Measurements from ENCODE around the gene DISP2. TPM values are rescaled to one million over a fixed set of nuclear protein-coding genes. Genes with fewer than 3 reads are reported as not detected.

Gene DISP2, protein sequence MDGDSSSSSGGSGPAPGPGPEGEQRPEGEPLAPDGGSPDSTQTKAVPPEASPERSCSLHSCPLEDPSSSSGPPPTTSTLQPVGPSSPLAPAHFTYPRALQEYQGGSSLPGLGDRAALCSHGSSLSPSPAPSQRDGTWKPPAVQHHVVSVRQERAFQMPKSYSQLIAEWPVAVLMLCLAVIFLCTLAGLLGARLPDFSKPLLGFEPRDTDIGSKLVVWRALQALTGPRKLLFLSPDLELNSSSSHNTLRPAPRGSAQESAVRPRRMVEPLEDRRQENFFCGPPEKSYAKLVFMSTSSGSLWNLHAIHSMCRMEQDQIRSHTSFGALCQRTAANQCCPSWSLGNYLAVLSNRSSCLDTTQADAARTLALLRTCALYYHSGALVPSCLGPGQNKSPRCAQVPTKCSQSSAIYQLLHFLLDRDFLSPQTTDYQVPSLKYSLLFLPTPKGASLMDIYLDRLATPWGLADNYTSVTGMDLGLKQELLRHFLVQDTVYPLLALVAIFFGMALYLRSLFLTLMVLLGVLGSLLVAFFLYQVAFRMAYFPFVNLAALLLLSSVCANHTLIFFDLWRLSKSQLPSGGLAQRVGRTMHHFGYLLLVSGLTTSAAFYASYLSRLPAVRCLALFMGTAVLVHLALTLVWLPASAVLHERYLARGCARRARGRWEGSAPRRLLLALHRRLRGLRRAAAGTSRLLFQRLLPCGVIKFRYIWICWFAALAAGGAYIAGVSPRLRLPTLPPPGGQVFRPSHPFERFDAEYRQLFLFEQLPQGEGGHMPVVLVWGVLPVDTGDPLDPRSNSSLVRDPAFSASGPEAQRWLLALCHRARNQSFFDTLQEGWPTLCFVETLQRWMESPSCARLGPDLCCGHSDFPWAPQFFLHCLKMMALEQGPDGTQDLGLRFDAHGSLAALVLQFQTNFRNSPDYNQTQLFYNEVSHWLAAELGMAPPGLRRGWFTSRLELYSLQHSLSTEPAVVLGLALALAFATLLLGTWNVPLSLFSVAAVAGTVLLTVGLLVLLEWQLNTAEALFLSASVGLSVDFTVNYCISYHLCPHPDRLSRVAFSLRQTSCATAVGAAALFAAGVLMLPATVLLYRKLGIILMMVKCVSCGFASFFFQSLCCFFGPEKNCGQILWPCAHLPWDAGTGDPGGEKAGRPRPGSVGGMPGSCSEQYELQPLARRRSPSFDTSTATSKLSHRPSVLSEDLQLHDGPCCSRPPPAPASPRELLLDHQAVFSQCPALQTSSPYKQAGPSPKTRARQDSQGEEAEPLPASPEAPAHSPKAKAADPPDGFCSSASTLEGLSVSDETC (N-terminal part only)
- total RNA-seq (under 1 TPM; 0.49 to 0.60 TPM), polyA plus RNA-seq (under 1 TPM; 0.08 to 0.13 TPM)
- long read RNA-seq, donor 1 = 0 reads
- long read RNA-seq, donor 2 = 0 reads

DNA sequence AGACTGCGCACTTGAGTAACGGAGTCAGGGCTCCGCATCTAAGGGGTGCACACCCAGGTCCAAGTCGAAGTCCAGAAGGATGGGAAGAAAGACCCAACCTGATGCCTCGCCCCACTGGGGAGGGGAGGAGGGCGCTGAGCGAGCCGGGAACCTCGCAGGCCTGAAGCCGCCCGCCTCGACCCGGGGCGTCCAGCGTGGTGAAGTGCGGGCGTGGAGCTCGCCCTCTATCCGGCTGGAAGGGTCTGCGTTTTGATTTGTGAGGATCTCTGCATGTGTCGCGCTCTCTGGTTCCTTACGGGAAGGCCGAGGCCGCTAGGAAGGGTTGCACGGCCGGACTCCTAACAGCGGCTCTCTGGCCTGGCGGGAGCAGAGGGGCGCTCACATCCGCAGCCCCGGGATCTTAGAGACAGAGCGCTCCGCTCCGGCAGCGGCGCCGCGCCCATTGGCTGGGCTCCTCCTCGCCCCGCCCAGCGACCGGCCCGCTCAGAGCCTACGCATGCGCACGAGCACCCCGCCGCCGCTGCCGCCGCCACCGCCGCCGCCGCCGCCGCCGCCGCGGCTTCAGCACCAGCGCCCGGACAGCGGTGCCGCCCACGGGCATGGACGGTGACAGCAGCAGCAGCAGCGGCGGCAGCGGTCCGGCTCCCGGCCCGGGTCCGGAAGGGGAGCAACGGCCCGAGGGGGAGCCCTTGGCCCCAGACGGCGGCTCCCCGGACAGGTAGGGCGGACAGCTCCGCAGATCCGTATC, at the start of gene DISP2:
TSS of gene DISP2 (plus strand) at position 497 of the 748 bp plus-strand sequence. CDS start at position 600, 103 bp downstream.
- ATAC-seq (ENCODE audit: low FRiP score) = peak; percentile 91
- H3K27me3 ChIP-seq (ENCODE audit: control insufficient read depth in 1 of 2, insufficient read depth in 2 of 2, low read length in 1 of 2) = no peaks in the 10 kb centered on the region
- peak within 1 kb of the TSS in 1 of 2 donors; percentile 13 for H3K4me3 ChIP-seq (ENCODE audit: low read length in 2 of 2)
- intact Hi-C loops (cut with DNase I) = no loop called here
- 3 to 5% methylated on average over 48 to 82 of the region's 82 CpGs for WGBS, 2 donors
- H3K27ac ChIP-seq (ENCODE audit: low read depth in 1 of 2, low read length in 2 of 2) = no peak within 1 kb of the TSS
- no peaks in the 10 kb centered on the region for H3K4me1 ChIP-seq (ENCODE audit: control insufficient read depth in 1 of 2, insufficient read depth in 2 of 2, low read length in 2 of 2)
- no peaks in the 10 kb centered on the region for H3K9me3 ChIP-seq (ENCODE audit: control insufficient read depth, low read length)
- DNase-seq = peak; percentile 91 to 97
- no peaks in the 10 kb centered on the region for H3K36me3 ChIP-seq (ENCODE audit: control insufficient read depth in 1 of 2, insufficient read depth in 2 of 2, low read length in 1 of 2)

- Histone ChIP-seq H3K4me3 (ENCODE audit: low read length in 2 of 2) (no peak overlapping the region), H3K4me1 (ENCODE audit: control insufficient read depth in 1 of 2, insufficient read depth in 2 of 2, low read length in 2 of 2) (no peaks in the 10 kb centered on the region), H3K27ac (ENCODE audit: low read depth in 1 of 2, low read length in 2 of 2) (no peak overlapping the region), H3K27me3 (ENCODE audit: control insufficient read depth in 1 of 2, insufficient read depth in 2 of 2, low read length in 1 of 2) (no peaks in the 10 kb centered on the region), H3K9me3 (ENCODE audit: control insufficient read depth, low read length) (no peaks in the 10 kb centered on the region), H3K36me3 (ENCODE audit: control insufficient read depth in 1 of 2, insufficient read depth in 2 of 2, low read length in 1 of 2) (no peaks in the 10 kb centered on the region)
- intact Hi-C loops (cut with DNase I) = no loop called here
- peak; percentile 27 to 36 for DNase-seq
- no peak for ATAC-seq (ENCODE audit: low FRiP score)
- 93 to 96% methylated on average over 8 of the region's 8 CpGs for WGBS, 2 donors
Observed at GRCh38 chr15:40309344-40309862, 48.6 kb upstream of the DISP2 start.

DNA sequence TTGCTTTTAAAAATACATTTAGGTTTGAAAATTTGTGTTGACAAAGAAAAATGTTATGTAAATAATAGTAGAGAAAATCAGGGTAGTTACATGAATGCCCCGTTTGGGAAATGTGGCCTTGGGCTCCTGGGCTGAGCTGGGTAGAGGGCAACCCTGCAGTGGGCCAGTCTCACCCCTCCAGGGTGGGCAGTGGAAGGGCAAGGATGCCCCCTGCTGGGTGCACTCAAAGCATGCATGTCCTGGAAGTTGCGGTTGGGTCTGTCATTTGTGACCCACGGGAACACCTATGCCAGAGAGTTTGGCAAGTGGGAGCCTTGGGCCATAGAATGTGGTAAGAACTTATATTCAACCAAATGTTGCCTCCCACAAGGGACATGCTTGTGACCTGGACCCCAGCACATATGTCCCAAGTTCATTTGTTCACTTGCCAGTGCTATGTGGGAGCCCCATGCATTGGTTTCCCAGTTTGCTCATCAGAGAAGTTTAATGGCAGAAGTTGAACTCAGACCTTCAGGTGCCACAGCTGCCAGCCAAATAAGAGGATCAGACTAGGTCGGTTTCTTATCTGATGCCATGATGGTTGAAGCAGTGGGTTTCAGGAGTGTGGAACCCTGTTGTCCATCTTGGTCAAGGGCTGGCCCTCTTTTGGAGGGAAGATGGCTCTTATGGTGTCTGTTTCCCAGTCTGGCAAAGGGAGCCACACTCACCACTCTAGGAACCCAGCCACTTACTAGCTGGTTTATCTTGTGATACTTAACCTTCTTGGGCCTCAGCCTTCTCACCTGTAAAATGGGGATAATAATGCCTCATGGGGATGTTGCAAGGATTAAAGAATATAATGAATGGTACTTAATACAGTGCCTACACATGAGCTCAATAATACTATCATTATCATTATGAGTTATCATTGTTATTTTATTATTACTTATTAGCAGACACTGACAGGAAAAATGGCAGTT, 47.7 kb upstream of the DISP2 start:
- WGBS, 2 donors = 45 to 47% methylated on average over 4 of the region's 4 CpGs
- intact Hi-C loops (cut with DNase I) = loop anchor here in 1 of 2 donors (10.0 kb wide), 1 partner anchor 55 kb away; no protein-coding TSS in a partner anchor
- Histone ChIP-seq H3K4me3 (ENCODE audit: low read length in 2 of 2) (no peak overlapping the region), H3K9me3 (ENCODE audit: control insufficient read depth, low read length) (no peaks in the 10 kb centered on the region), H3K36me3 (ENCODE audit: control insufficient read depth in 1 of 2, insufficient read depth in 2 of 2, low read length in 1 of 2) (no peaks in the 10 kb centered on the region), H3K27ac (ENCODE audit: low read depth in 1 of 2, low read length in 2 of 2) (no peak overlapping the region), H3K27me3 (ENCODE audit: control insufficient read depth in 1 of 2, insufficient read depth in 2 of 2, low read length in 1 of 2) (no peaks in the 10 kb centered on the region), H3K4me1 (ENCODE audit: control insufficient read depth in 1 of 2, insufficient read depth in 2 of 2, low read length in 2 of 2) (no peaks in the 10 kb centered on the region)
- ATAC-seq (ENCODE audit: low FRiP score) = peak; percentile 57
- peak; percentile 68 to 78 for DNase-seq

DNA sequence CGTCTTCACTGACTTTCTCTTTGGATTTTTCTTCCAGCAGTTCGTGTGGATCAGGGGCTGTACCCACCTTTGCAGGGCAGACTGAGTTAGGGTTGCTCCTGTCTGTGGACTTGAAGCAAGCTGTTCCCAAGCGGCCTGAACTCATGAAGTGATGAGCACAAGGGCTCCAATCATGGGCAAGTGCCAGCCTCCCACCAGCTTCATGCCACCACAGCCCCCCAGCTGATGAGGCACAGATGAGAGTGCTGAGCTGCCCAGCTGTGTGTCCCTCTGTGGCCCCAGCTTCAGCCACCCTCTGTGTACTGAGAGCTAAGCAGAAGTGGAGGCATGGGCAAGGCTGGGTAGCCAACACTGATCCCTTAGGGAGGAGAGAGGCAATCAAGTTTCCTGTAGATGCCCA, 47.0 kb upstream of the DISP2 start:
- WGBS, 2 donors = 80% methylated on average over 3 of the region's 3 CpGs
- DNase-seq = peak; percentile 24 to 49
- H3K4me1 ChIP-seq (ENCODE audit: control insufficient read depth in 1 of 2, insufficient read depth in 2 of 2, low read length in 2 of 2) = no peaks in the 10 kb centered on the region
- no peak for ATAC-seq (ENCODE audit: low FRiP score)
- H3K9me3 ChIP-seq (ENCODE audit: control insufficient read depth, low read length) = no peaks in the 10 kb centered on the region
- H3K4me3 ChIP-seq (ENCODE audit: low read length in 2 of 2) = no peak overlapping the region
- no peaks in the 10 kb centered on the region for H3K36me3 ChIP-seq (ENCODE audit: control insufficient read depth in 1 of 2, insufficient read depth in 2 of 2, low read length in 1 of 2)
- intact Hi-C loops (cut with DNase I) = loop anchor here in 1 of 2 donors (10.0 kb wide), 1 partner anchor 56 kb away; no protein-coding TSS in a partner anchor
- H3K27me3 ChIP-seq (ENCODE audit: control insufficient read depth in 1 of 2, insufficient read depth in 2 of 2, low read length in 1 of 2) = no peaks in the 10 kb centered on the region
- no peak overlapping the region for H3K27ac ChIP-seq (ENCODE audit: low read depth in 1 of 2, low read length in 2 of 2)

GRCh38 chr15:40312370-40313158, 45.5 kb upstream of the DISP2 start:
- no peak overlapping the region for H3K4me3 ChIP-seq (ENCODE audit: low read length in 2 of 2)
- no peaks in the 10 kb centered on the region for H3K9me3 ChIP-seq (ENCODE audit: control insufficient read depth, low read length)
- ATAC-seq (ENCODE audit: low FRiP score) = no peak
- peak; percentile 24 to 27 for DNase-seq
- H3K27ac ChIP-seq (ENCODE audit: low read depth in 1 of 2, low read length in 2 of 2) = no peak overlapping the region
- no peaks in the 10 kb centered on the region for H3K4me1 ChIP-seq (ENCODE audit: control insufficient read depth in 1 of 2, insufficient read depth in 2 of 2, low read length in 2 of 2)
- intact Hi-C loops (cut with DNase I) = loop anchor here in 1 of 2 donors (10.0 kb wide), 1 partner anchor 58 kb away; no protein-coding TSS in a partner anchor
- no peaks in the 10 kb centered on the region for H3K36me3 ChIP-seq (ENCODE audit: control insufficient read depth in 1 of 2, insufficient read depth in 2 of 2, low read length in 1 of 2)
- WGBS, 2 donors = 88 to 93% methylated on average over 10 of the region's 10 CpGs
- H3K27me3 ChIP-seq (ENCODE audit: control insufficient read depth in 1 of 2, insufficient read depth in 2 of 2, low read length in 1 of 2) = no peaks in the 10 kb centered on the region

GRCh38 chr15:40313531-40314398, 44.3 kb upstream of the DISP2 start:
- intact Hi-C loops (cut with DNase I) = loop anchor here in 1 of 2 donors (10.0 kb wide), 1 partner anchor 59 kb away; no protein-coding TSS in a partner anchor
- ATAC-seq (ENCODE audit: low FRiP score) (no peak), DNase-seq (peak; percentile 69 to 85)
- H3K4me3 ChIP-seq (ENCODE audit: low read length in 2 of 2) = no peak overlapping the region
- H3K9me3 ChIP-seq (ENCODE audit: control insufficient read depth, low read length) = no peaks in the 10 kb centered on the region
- no peaks in the 10 kb centered on the region for H3K36me3 ChIP-seq (ENCODE audit: control insufficient read depth in 1 of 2, insufficient read depth in 2 of 2, low read length in 1 of 2)
- no peak overlapping the region for H3K27ac ChIP-seq (ENCODE audit: low read depth in 1 of 2, low read length in 2 of 2)
- 36% methylated on average over 10 of the region's 10 CpGs for WGBS, 2 donors
- no peaks in the 10 kb centered on the region for H3K4me1 ChIP-seq (ENCODE audit: control insufficient read depth in 1 of 2, insufficient read depth in 2 of 2, low read length in 2 of 2)
- H3K27me3 ChIP-seq (ENCODE audit: control insufficient read depth in 1 of 2, insufficient read depth in 2 of 2, low read length in 1 of 2) = no peaks in the 10 kb centered on the region
